ENCODE data around the gene TRAF5.

The TRAF5 gene

GRCh38 chr1:211377539-211378450 lies 51.2 kb downstream of the TRAF5 start:
- TF ChIP-seq FOXP2 (optimal IDR thresholded peaks at IDR 0.05; ENCODE audit: borderline replicate concordance, extremely low read depth, extremely low read length, insufficient read depth) (no peak), SIN3A (IDR thresholded peaks at IDR 0.05; ENCODE audit: borderline replicate concordance, insufficient read depth, low read length) (no peak), TAF1 (IDR thresholded peaks at IDR 0.05; ENCODE audit: borderline replicate concordance, insufficient read depth, low read length) (no peak), POLR2AphosphoS5 (IDR thresholded peaks at IDR 0.05; ENCODE audit: low read depth, low read length) (no peak)
- TF ChIP-seq, protein P1, sequence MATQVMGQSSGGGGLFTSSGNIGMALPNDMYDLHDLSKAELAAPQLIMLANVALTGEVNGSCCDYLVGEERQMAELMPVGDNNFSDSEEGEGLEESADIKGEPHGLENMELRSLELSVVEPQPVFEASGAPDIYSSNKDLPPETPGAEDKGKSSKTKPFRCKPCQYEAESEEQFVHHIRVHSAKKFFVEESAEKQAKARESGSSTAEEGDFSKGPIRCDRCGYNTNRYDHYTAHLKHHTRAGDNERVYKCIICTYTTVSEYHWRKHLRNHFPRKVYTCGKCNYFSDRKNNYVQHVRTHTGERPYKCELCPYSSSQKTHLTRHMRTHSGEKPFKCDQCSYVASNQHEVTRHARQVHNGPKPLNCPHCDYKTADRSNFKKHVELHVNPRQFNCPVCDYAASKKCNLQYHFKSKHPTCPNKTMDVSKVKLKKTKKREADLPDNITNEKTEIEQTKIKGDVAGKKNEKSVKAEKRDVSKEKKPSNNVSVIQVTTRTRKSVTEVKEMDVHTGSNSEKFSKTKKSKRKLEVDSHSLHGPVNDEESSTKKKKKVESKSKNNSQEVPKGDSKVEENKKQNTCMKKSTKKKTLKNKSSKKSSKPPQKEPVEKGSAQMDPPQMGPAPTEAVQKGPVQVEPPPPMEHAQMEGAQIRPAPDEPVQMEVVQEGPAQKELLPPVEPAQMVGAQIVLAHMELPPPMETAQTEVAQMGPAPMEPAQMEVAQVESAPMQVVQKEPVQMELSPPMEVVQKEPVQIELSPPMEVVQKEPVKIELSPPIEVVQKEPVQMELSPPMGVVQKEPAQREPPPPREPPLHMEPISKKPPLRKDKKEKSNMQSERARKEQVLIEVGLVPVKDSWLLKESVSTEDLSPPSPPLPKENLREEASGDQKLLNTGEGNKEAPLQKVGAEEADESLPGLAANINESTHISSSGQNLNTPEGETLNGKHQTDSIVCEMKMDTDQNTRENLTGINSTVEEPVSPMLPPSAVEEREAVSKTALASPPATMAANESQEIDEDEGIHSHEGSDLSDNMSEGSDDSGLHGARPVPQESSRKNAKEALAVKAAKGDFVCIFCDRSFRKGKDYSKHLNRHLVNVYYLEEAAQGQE (IDR thresholded peaks at IDR 0.05; ENCODE audit: insufficient read depth in 1 of 2, low read depth in 2 of 2, low read length in 2 of 2) = no peak

- TF ChIP-seq TAF1 (IDR thresholded peaks at IDR 0.05; ENCODE audit: borderline replicate concordance, insufficient read depth, low read length) (no peak), FOXP2 (optimal IDR thresholded peaks at IDR 0.05; ENCODE audit: borderline replicate concordance, extremely low read depth, extremely low read length, insufficient read depth) (no peak), POLR2AphosphoS5 (IDR thresholded peaks at IDR 0.05; ENCODE audit: low read depth, low read length) (no peak), SIN3A (IDR thresholded peaks at IDR 0.05; ENCODE audit: borderline replicate concordance, insufficient read depth, low read length) (no peak)
- TF ChIP-seq, protein P1 (IDR thresholded peaks at IDR 0.05; ENCODE audit: insufficient read depth in 1 of 2, low read depth in 2 of 2, low read length in 2 of 2) = no peak
Measured at GRCh38 chr1:211378844-211379243, 52.2 kb downstream of the TRAF5 start.

GRCh38 chr1:211379446-211379845 lies 52.8 kb downstream of the TRAF5 start:
- TF ChIP-seq POLR2AphosphoS5 (IDR thresholded peaks at IDR 0.05; ENCODE audit: low read depth, low read length) = no peak
- no peak for TF ChIP-seq SIN3A (IDR thresholded peaks at IDR 0.05; ENCODE audit: borderline replicate concordance, insufficient read depth, low read length)
- no peak for TF ChIP-seq TAF1 (IDR thresholded peaks at IDR 0.05; ENCODE audit: borderline replicate concordance, insufficient read depth, low read length)
- TF ChIP-seq FOXP2 (optimal IDR thresholded peaks at IDR 0.05; ENCODE audit: borderline replicate concordance, extremely low read depth, extremely low read length, insufficient read depth) = no peak
- TF ChIP-seq, protein P1 (IDR thresholded peaks at IDR 0.05; ENCODE audit: insufficient read depth in 1 of 2, low read depth in 2 of 2, low read length in 2 of 2) = no peak

DNA sequence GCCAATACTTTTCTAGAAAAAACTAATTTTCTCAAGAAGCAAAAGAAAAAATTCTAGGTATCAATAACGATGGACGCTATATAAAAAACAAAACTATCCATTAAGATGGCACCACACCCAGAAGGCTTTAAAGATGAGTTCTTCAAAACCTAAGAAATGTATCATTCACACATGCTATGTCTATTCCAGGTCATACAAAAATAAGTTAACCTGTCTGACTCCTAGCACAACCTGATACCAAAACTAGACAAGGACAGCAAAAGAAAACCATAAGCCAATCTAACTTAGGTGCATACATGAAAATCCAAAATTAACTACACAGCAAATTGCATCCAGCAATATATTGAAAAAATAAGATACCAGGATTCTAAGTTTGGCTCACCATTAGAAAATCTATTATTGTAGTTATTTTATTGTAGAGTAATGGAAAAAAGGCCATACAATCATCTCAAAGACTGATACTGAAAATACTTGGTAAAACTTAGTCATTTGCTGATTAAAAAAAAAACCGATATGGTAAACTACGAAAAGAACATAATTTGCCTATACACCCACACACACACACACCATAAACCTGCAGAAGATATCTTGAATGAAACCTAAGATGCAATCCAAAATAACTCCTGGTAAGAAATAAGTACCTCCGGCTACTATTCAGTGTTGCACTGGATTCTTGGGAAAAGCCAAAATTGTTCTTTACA lies 55.0 kb downstream of the TRAF5 start:
- TF ChIP-seq FOXP2 (optimal IDR thresholded peaks at IDR 0.05; ENCODE audit: borderline replicate concordance, extremely low read depth, extremely low read length, insufficient read depth) (no peak), POLR2AphosphoS5 (IDR thresholded peaks at IDR 0.05; ENCODE audit: low read depth, low read length) (no peak), SIN3A (IDR thresholded peaks at IDR 0.05; ENCODE audit: borderline replicate concordance, insufficient read depth, low read length) (no peak), TAF1 (IDR thresholded peaks at IDR 0.05; ENCODE audit: borderline replicate concordance, insufficient read depth, low read length) (no peak)
- TF ChIP-seq, protein P1 (IDR thresholded peaks at IDR 0.05; ENCODE audit: insufficient read depth in 1 of 2, low read depth in 2 of 2, low read length in 2 of 2) = no peak
